Omental fat pad (tissue), 4 donors: ENCODE results near the gene ZNF552. TPM values are rescaled to one million over a fixed set of nuclear protein-coding genes. Genes with fewer than 3 reads are reported as not detected.
"Not testable (repeated sequence)": the region's sequence is repeated elsewhere in the genome, so short reads cannot be mapped to it uniquely, and the experiment has no call there.

Source experiments
- ATAC-seq: fragments of 150-250 bp; one replicate; pipeline ENCODE4 v1.9.1; 2016; ENCODE audit warnings: mild to moderate bottlenecking, moderate library complexity; ENCODE audit not compliant: low FRiP score
- DNase-seq: peaks from one replicate; pipeline ENCODE4 v3.0.0-alpha.2; 2019; ENCODE audit warnings: low spot score
- CTCF ChIP-seq, 3 donors: fragments of 450-650 bp; IDR thresholded peaks; one replicate each; pipeline ENCODE4 v1.5.1; 2016 to 2017; ENCODE audit warnings: antibody characterized with exemption in 3 of 3, mild to moderate bottlenecking in 3 of 3, moderate library complexity in 2 of 3
- total RNA-seq, 4 donors: library from RNA; depleted of rRNA; stranded (reverse); fragments of >200 nt; gene quantifications; one replicate each; pipeline ENCODE4 v1.1.0, GENCODE V29; 2016

The ZNF552 gene
- total RNA-seq, 4 donors from 2014 or later: 5.7 to 17.3 (median 8.8) TPM

DNA sequence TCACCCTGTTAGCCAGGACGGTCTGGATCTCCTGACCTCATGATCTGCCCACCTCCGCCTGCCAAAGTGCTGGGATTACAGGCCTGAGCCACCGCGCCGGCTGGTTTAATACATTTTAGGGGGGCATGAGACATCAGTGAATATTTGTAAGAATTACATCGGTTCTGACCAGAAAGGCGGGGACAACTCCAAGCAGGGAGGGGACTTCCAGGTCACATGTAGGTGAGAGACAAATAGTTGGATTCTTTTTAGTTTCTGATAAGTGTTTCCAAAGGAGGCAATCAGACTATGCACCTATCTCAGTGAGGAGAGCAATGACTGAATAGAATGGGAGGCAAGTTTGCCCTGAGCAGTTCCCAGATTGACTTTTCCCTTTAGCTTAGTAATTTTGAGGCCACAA, 3.7 kb upstream of the ZNF552 start:
- DNase-seq (no peak), ATAC-seq (no peak)
- no peak for TF ChIP-seq CTCF (IDR thresholded peaks at IDR 0.05)

- DNase-seq: no peak
- no peak for ATAC-seq
- TF ChIP-seq CTCF (IDR thresholded peaks at IDR 0.05): no peak
Measured at GRCh38 chr19:57817976-57818375, 3.3 kb upstream of the ZNF552 start.

DNA sequence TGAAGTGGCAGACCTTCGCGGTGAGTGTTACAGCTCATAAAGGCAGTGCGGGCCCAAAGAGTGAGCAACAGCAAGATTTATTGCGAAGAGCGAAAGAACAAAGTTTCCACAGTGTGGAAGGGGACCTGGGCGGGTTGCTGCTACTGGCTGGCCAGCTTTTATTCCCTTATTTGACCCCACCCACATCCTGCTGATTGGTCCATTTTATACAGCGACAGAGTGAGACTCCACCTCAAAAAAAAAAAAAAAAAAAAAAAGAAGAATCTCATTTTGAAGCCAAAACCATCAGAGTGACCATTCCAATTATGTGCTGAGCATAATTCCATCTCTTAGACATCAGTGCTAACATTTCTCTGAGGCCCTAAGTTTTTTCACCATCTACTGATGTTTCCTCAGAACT, 1.9 kb upstream of the ZNF552 start:
- no peak for ATAC-seq
- TF ChIP-seq CTCF (IDR thresholded peaks at IDR 0.05): no peak
- no peak for DNase-seq

DNA sequence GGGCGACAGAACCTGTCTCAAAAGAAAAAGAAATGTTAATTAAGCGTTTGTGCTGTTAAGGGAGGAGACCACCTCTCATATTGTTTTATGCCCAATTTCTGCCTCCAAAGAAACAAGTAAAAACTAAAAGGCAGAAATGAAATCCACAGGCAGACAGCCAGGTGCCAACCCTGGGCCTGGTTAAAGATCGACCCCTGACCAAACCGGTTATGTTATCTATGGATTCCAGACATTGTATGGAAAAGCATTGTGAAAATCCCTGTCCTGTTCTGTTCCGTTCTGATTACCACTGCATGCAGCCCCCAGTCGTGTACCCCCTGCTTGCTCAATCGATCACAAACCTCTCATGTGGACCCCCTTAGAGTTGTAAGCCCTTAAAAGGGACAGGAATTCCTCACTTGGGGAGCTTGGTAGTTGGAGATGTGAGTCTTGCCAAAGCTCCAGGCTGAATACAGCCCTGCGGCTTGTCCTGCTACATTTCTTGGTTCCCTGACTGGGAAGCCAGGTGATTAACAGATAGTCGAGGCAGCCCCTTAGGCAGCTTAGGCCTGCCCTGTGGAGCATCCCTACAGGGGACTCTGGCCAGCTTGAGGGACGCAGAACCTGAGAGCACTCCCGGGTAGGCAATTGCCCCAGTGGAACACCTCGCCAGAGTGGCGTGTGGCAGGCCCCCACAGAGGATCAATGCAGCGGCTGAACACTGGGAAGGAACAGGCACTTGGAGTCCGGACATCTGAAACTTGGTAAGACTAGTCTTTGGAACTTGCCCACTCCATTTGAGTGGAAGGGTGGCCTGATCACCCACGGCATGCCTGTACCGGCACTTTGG, 748 bp upstream of the ZNF552 start:
- no peak for ATAC-seq
- no peak for TF ChIP-seq CTCF (IDR thresholded peaks at IDR 0.05)

DNA sequence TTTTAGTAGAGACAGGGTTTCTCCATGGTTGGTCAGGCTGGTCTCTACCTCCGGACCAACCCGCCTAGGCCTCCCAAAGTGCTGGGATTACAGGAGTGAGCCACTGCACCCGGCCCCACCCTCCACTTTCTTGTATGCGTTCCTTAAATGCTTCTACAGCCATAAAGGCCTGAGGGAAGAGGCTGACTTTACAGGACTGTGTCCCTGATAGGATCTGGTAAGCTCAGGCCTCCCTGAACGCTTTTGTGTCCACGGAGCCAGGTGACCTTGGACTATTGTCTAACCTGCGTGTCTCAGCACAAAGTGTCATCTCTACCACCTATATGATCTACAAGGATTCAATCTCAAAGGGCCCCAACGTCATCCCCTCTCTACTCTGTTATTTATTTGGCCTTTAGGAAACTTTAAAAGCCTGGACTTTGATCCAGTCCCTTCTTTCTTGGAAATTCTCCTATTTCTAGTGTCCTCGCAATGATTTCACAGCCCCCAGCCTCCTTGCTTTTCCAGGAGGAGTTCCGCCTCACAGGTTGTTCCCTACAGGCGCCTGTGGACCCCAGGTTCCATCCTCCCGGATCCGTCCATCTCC, 701 bp downstream of the ZNF552 start:
- ATAC-seq (no peak), DNase-seq (no peak)
- TF ChIP-seq CTCF (IDR thresholded peaks at IDR 0.05): no peak

More for the DNA sequence above, 748 bp upstream of the ZNF552 start:
- DNase-seq: no peak

GRCh38 chr19:57812975-57813820, 1.5 kb downstream of the ZNF552 start:
- DNase-seq, ATAC-seq: not testable (repeated sequence)

DNA sequence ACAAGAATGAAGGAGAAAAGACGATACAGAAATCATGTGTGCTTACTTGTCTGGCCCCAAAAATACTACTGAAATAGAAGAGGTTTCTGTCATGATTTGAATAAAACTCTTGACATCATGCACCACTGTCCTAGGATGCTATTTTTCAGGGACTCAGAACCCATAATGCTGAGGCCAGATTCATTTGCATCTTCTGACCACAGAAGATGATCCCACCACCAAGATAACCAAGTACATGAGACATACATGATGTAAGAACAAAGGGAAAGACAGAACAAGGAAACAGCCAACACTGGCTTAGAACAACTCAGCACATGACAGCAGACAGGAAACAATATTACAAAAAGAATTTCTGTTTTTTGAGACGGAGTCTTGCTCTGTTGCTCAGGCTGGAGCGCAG, 2.5 kb downstream of the ZNF552 start:
- TF ChIP-seq CTCF (IDR thresholded peaks at IDR 0.05): no peak
- no peak for ATAC-seq
- DNase-seq: no peak

GRCh38 chr19:57810410-57811295, 4.1 kb downstream of the ZNF552 start:
- ATAC-seq, DNase-seq: not testable (repeated sequence)
